Type B pancreatic cell (in vitro differentiated cells): ENCODE data around the gene NUP205. TPM values are rescaled to one million over a fixed set of nuclear protein-coding genes. Genes with fewer than 3 reads are reported as not detected.
"Not testable (repeated sequence)": the region's sequence is repeated elsewhere in the genome, so short reads cannot be mapped to it uniquely, and the experiment has no call there.

ENCODE experiments used
- DNase-seq: peaks from one replicate; pipeline ENCODE4 v3.0.0; 2021; ENCODE audit warnings: mixed read lengths; ENCODE audit not compliant: unreplicated experiment; ENCODE audit errors: extremely low spot score
- H3K27ac Mint-ChIP-seq: 2 replicates; pipeline ENCODE4 v1.8.0; 2021; ENCODE audit warnings: mild to moderate bottlenecking, mixed read lengths
- H3K27me3 Mint-ChIP-seq: 2 replicates; pipeline ENCODE4 v1.8.0; 2021; ENCODE audit warnings: mixed read lengths
- H3K36me3 Mint-ChIP-seq: 2 replicates; pipeline ENCODE4 v1.8.0; 2021; ENCODE audit warnings: mixed read lengths
- H3K4me1 Mint-ChIP-seq: one replicate; pipeline ENCODE4 v1.8.0; 2021; ENCODE audit warnings: mixed read lengths; ENCODE audit not compliant: unreplicated experiment
- H3K4me3 Mint-ChIP-seq: 2 replicates; pipeline ENCODE4 v1.8.0; 2021; ENCODE audit warnings: mild to moderate bottlenecking, mixed read lengths
- H3K9me3 Mint-ChIP-seq: 2 replicates; pipeline ENCODE4 v1.8.0; 2021; ENCODE audit warnings: mixed read lengths
- total RNA-seq: library from RNA; stranded (reverse); gene quantifications from 2 replicates; pipeline ENCODE4 v1.2.1, GENCODE V29; 2021; ENCODE audit warnings: low replicate concordance
- TF ChIP-seq, protein P1 (sequence below): fragments of 200-600 bp; sonication (generic); conservative IDR thresholded peaks from 2 replicates; pipeline ENCODE4 v1.5.0; 2021; ENCODE audit warnings: antibody characterized with exemption, mild to moderate bottlenecking

Gene NUP205
- total RNA-seq, 1 donor from 2014 or later, result 102 TPM

DNA sequence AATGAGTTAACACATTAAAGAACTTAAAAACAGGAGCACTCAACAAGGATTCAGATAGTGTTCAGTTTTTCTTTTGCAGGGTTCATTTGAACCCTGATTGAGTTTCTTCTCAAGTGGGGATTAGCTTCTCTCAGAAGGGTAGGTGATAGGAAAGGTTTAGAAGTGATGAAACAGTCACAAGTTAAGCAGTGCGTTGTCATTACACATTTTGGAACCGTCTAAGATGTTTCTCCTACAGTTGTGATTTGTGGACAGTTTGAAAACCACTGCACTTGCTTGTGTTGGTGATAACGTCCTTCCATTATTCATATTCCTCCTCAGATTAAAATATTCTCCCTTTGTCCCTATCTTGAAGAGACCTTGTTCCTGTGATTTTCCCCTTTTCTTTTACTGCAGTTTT lies 107.3 kb downstream of the NUP205 start:
- TF ChIP-seq, protein P1, sequence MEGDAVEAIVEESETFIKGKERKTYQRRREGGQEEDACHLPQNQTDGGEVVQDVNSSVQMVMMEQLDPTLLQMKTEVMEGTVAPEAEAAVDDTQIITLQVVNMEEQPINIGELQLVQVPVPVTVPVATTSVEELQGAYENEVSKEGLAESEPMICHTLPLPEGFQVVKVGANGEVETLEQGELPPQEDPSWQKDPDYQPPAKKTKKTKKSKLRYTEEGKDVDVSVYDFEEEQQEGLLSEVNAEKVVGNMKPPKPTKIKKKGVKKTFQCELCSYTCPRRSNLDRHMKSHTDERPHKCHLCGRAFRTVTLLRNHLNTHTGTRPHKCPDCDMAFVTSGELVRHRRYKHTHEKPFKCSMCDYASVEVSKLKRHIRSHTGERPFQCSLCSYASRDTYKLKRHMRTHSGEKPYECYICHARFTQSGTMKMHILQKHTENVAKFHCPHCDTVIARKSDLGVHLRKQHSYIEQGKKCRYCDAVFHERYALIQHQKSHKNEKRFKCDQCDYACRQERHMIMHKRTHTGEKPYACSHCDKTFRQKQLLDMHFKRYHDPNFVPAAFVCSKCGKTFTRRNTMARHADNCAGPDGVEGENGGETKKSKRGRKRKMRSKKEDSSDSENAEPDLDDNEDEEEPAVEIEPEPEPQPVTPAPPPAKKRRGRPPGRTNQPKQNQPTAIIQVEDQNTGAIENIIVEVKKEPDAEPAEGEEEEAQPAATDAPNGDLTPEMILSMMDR, result no peak
- peaks cover 21% of the 10 kb centered on the region for H3K36me3 Mint-ChIP-seq
- H3K4me1 Mint-ChIP-seq, result peaks cover 31% of the 10 kb centered on the region
- H3K27ac Mint-ChIP-seq, result no peak overlapping the region
- no peaks in the 10 kb centered on the region for H3K27me3 Mint-ChIP-seq
- peak overlapping the region; percentile 0 for H3K4me3 Mint-ChIP-seq
- H3K9me3 Mint-ChIP-seq, result peaks cover 4% of the 10 kb centered on the region
- no peak for DNase-seq

DNA sequence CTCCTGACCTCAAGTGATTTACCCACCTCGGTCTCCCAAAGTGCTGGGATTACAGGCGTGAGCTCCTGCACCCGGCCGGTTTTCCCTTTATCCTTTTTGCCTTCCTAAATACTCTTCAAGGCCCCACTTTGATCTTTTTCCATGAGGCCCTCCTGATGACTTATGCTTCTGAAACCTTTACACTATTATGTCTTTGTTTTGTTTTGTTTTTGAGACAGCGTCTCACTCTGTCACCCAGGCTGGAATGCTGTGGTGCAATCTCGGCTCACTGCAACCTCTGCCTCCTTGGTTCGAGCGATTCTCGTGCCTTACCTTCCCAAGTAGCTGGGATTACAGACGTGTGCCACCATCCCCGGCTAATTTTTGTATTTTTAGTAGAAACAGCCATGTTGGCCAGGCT lies 108.4 kb downstream of the NUP205 start:
- Mint-ChIP-seq H3K36me3 (peaks cover 21% of the 10 kb centered on the region), H3K27ac (peak overlapping the region; percentile 53), H3K9me3 (peaks cover 4% of the 10 kb centered on the region), H3K4me1 (peaks cover 32% of the 10 kb centered on the region), H3K27me3 (no peaks in the 10 kb centered on the region), H3K4me3 (peak overlapping the region; percentile 54)
- DNase-seq, result no peak
- TF ChIP-seq, protein P1, result no peak

DNA sequence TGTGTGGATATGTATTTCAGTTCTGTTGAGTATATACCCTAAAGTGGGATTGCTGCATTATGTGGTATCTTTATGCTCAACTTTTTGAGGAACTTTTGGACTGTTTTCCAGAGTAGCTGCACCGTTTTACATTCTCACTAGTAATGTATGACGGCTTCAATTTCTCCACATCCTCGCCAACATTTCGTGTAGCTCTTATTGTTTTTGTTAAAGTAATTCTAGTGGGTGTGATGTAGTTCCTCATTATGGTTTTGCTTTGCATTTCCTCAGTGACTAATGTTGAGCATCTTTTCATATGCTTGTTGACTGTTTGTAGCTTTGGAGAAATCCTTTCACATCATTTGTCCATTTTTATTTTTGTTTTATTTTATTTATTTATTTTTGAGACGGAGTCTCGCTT lies 109.1 kb downstream of the NUP205 start:
- H3K9me3 Mint-ChIP-seq, result peaks cover 4% of the 10 kb centered on the region
- no peak overlapping the region for H3K4me3 Mint-ChIP-seq
- peaks cover 28% of the 10 kb centered on the region for H3K4me1 Mint-ChIP-seq
- TF ChIP-seq, protein P1, result no peak
- no peak for DNase-seq
- no peak overlapping the region for H3K27ac Mint-ChIP-seq
- H3K27me3 Mint-ChIP-seq, result no peaks in the 10 kb centered on the region
- H3K36me3 Mint-ChIP-seq, result peaks cover 21% of the 10 kb centered on the region

DNA sequence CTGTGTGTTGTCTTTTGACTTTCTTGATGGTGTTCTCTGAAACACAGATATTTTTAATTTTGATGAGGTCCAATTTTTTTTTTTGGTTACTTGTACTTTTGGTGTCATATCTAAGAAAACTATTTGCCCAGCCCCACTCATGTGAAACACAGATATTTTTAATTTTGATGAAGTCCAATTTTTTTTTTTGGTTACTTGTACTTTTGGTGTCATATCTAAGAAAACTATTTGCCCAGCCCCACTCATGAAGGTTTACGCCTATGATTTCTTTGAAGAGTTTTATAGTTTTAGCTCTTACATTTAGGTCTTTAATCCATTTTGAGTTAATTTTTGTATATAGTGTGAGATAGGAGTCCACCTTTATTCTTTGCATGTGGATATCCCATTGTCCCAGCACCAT lies 109.9 kb downstream of the NUP205 start:
- Mint-ChIP-seq H3K36me3 (peaks cover 21% of the 10 kb centered on the region), H3K4me1 (peaks cover 28% of the 10 kb centered on the region)
- H3K9me3 Mint-ChIP-seq, DNase-seq, H3K27ac Mint-ChIP-seq, H3K4me3 Mint-ChIP-seq, H3K27me3 Mint-ChIP-seq: not testable (repeated sequence)

DNA sequence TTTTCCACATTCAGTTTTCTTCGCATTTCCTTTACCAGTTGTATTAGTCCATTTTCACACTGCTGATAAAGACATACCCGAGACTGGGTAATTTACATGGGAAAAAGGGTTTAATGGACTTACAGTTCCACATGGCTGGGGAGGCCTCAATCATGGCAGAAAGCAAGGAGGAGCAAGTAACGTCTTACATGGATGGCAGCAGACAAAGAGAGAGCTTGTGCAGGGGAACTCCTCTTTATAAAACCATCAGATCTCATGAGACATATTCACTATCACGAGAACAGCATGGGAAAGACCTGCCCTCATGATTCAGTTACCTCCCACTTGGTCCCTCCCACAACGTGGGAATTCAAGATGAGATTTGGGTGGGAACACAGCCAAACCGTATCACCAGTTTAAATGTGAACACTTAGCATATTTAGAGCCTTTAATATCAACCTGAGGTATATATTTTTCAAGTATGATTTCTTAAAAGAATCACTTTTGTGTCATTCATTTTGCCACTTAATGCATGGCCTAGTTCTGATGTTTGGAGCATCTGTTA lies 111.2 kb downstream of the NUP205 start:
- H3K27me3 Mint-ChIP-seq, H3K27ac Mint-ChIP-seq, DNase-seq, H3K4me3 Mint-ChIP-seq, H3K9me3 Mint-ChIP-seq: not testable (repeated sequence)
- peaks cover 27% of the 10 kb centered on the region for H3K36me3 Mint-ChIP-seq
- peaks cover 32% of the 10 kb centered on the region for H3K4me1 Mint-ChIP-seq

DNA sequence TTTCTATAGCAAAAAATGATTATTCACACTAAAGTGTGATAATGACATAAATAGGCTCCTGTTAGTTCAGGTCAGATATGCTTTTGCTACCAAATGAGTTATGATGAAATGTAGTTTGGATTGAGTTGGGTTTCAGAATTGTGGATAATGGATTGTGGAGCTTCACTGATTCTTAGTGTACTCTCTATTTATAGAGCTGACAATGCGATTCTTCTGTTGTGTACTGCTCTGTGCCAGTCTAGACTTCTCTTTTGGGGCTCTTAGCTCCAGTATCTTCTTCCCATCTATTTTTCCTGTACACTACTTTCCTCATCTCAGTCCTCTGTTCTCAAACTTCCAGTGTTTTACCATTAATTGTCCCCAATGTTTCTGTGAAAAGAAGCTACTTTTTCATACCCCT lies 112.1 kb downstream of the NUP205 start:
- Mint-ChIP-seq H3K27ac (no peak overlapping the region), H3K4me3 (no peak overlapping the region), H3K9me3 (peaks cover 4% of the 10 kb centered on the region), H3K4me1 (peaks cover 27% of the 10 kb centered on the region), H3K36me3 (peaks cover 31% of the 10 kb centered on the region), H3K27me3 (no peaks in the 10 kb centered on the region)
- TF ChIP-seq, protein P1, result no peak
- DNase-seq, result no peak

DNA sequence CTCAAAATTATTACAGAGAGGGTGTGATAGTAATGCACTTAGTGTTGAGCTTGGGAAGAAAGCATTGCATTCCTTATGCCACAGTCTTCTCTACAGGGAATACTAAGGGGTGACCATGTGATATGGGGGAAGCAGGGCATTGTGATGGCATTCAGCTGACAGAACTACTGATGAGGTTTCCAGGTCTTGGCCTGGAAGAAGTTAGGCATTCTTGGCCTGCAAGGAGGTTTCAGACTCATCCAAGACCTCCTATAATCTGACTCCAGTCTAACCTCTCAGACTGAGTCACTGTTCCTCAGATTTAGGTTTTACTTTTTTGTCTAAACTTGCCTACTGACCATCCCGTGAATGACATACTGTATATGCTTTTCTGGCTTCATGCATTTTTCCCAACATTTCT lies 112.5 kb downstream of the NUP205 start:
- Mint-ChIP-seq H3K36me3 (peaks cover 31% of the 10 kb centered on the region), H3K27ac (no peak overlapping the region), H3K9me3 (peaks cover 4% of the 10 kb centered on the region), H3K27me3 (no peaks in the 10 kb centered on the region), H3K4me1 (peaks cover 23% of the 10 kb centered on the region), H3K4me3 (no peak overlapping the region)
- TF ChIP-seq, protein P1, result no peak
- DNase-seq, result no peak
